GM23338 (cell line): Measurements from ENCODE around the gene ZFYVE27. TPM values are rescaled to one million over a fixed set of nuclear protein-coding genes. Genes with fewer than 3 reads are reported as not detected.

Source experiments
- ATAC-seq: fragments of 200-7000 bp; cut with Tn5 transposase; 3 replicates; pipeline ENCODE4 v1.9.1; 2020
- DNase-seq: peaks from one replicate; pipeline ENCODE4 v3.0.0-alpha.2; 2015; ENCODE audit warnings: low spot score
- H2AFZ ChIP-seq: fragments of 200-600 bp; sonication (generic); 2 replicates; pipeline ENCODE4 v1.8.0; 2016; ENCODE audit warnings: antibody characterized with exemption, mild to moderate bottlenecking, moderate library complexity
- H3F3A ChIP-seq: fragments of 200-600 bp; sonication (generic); replicated peaks from 2 replicates; pipeline ENCODE4 v1.8.0; 2017; ENCODE audit warnings: antibody characterized with exemption, mixed run types, low read depth
- H3K27ac ChIP-seq: fragments of 200-600 bp; sonication (generic); 2 replicates; pipeline ENCODE4 v1.6.1; 2016; ENCODE audit warnings: low read depth
- H3K27me3 ChIP-seq: fragments of 200-600 bp; sonication (generic); 2 replicates; pipeline ENCODE4 v1.8.0; 2016; ENCODE audit warnings: mild to moderate bottlenecking, mixed run types, moderate library complexity; ENCODE audit not compliant: insufficient read depth
- H3K36me3 ChIP-seq: fragments of 200-600 bp; sonication (generic); 2 replicates; pipeline ENCODE4 v1.8.0; 2016; ENCODE audit warnings: mild to moderate bottlenecking; ENCODE audit not compliant: insufficient read depth
- H3K4me1 ChIP-seq: fragments of 200-600 bp; sonication (generic); 2 replicates; pipeline ENCODE4 v1.8.0; 2016; ENCODE audit warnings: mild to moderate bottlenecking, moderate library complexity; ENCODE audit not compliant: insufficient read depth
- H3K4me2 ChIP-seq: fragments of 200-600 bp; sonication (generic); 2 replicates; pipeline ENCODE4 v1.7.1; 2017; ENCODE audit warnings: mixed run types
- H3K4me3 ChIP-seq: fragments of 200-600 bp; sonication (generic); 2 replicates; pipeline ENCODE4 v1.6.1; 2016; ENCODE audit warnings: mixed run types
- H3K79me2 ChIP-seq: fragments of 200-600 bp; sonication (generic); replicated peaks from 2 replicates; pipeline ENCODE4 v1.8.0; 2017; ENCODE audit warnings: mild to moderate bottlenecking; ENCODE audit not compliant: insufficient read depth
- H3K9me2 ChIP-seq: fragments of 200-600 bp; sonication (generic); 2 replicates; pipeline ENCODE4 v1.8.0; 2017; ENCODE audit not compliant: insufficient read depth
- H4K20me1 ChIP-seq: fragments of 200-600 bp; sonication (generic); replicated peaks from 2 replicates; pipeline ENCODE4 v1.8.0; 2017; ENCODE audit warnings: mild to moderate bottlenecking; ENCODE audit not compliant: insufficient read depth
- H3K27ac Mint-ChIP-seq: 2 replicates; pipeline ENCODE4 v1.8.0; 2020; ENCODE audit warnings: inconsistent platforms, mild to moderate bottlenecking, moderate library complexity, mixed read lengths
- H3K27me3 Mint-ChIP-seq: 3 replicates; pipeline ENCODE4 v1.8.0; 2022; ENCODE audit warnings: low read depth, mild to moderate bottlenecking, moderate library complexity, mixed read lengths, inconsistent platforms; ENCODE audit not compliant: insufficient read depth, poor library complexity
- H3K36me3 Mint-ChIP-seq: 3 replicates; pipeline ENCODE4 v1.8.0; 2021; ENCODE audit warnings: low read depth, mild to moderate bottlenecking, inconsistent platforms, moderate library complexity, mixed read lengths
- H3K4me1 Mint-ChIP-seq: 3 replicates; pipeline ENCODE4 v1.8.0; 2020; ENCODE audit warnings: mild to moderate bottlenecking, inconsistent platforms, mixed read lengths
- H3K4me3 Mint-ChIP-seq: 3 replicates; pipeline ENCODE4 v1.8.0; 2021; ENCODE audit warnings: moderate library complexity, mild to moderate bottlenecking, inconsistent platforms, mixed read lengths
- H3K9me3 Mint-ChIP-seq: 3 replicates; pipeline ENCODE4 v1.8.0; 2020; ENCODE audit warnings: moderate library complexity, mild to moderate bottlenecking, inconsistent platforms, mixed read lengths
- CREB1 ChIP-seq: fragments of 250-450 bp; sonication (Bioruptor Pico); IDR thresholded peaks from 2 replicates; pipeline ENCODE4 v1.5.0; 2020; ENCODE audit warnings: low read depth, mild to moderate bottlenecking, moderate library complexity
- EZH2 ChIP-seq: fragments of 200-600 bp; sonication (generic); IDR thresholded peaks from one replicate; pipeline ENCODE4 v1.8.0; 2017; ENCODE audit warnings: antibody characterized with exemption, mild to moderate bottlenecking, low read depth; ENCODE audit not compliant: unreplicated experiment
- EZH2phosphoT487 ChIP-seq: fragments of 200-600 bp; sonication (generic); IDR thresholded peaks from one replicate; pipeline ENCODE4 v1.8.1; 2018; ENCODE audit warnings: antibody characterized with exemption; ENCODE audit not compliant: unreplicated experiment
- JUNB ChIP-seq: IDR thresholded peaks from one replicate; pipeline ENCODE4 v1.6.1; 2016; ENCODE audit warnings: antibody characterized with exemption; ENCODE audit not compliant: unreplicated experiment
- NANOG ChIP-seq: IDR thresholded peaks from 2 replicates; pipeline ENCODE4 v1.6.1; 2016; ENCODE audit warnings: antibody characterized with exemption, borderline replicate concordance
- POLR2AphosphoS5 ChIP-seq: IDR thresholded peaks from 2 replicates; pipeline ENCODE4 v1.6.1; 2016; ENCODE audit warnings: antibody characterized with exemption, low read depth
- STAT1 ChIP-seq: IDR thresholded peaks from one replicate; pipeline ENCODE4 v1.6.1; 2016; ENCODE audit warnings: antibody characterized with exemption; ENCODE audit not compliant: unreplicated experiment
- ZNF114 ChIP-seq: fragments of 250-450 bp; sonication (Bioruptor Pico); IDR thresholded peaks from 2 replicates; pipeline ENCODE4 v1.5.0; 2020; ENCODE audit warnings: mild to moderate bottlenecking, moderate library complexity
- ZNF331 ChIP-seq: fragments of 250-450 bp; sonication (Bioruptor Pico); IDR thresholded peaks from 2 replicates; pipeline ENCODE4 v1.5.0; 2020; ENCODE audit warnings: low read depth, mild to moderate bottlenecking, moderate library complexity
- polyA plus RNA-seq: library from polyadenylated mRNA; unstranded; fragments of >200 nt; fragmentation: Nextera tagmentation; extraction: Ambion mirVana; gene quantifications from 2 replicates; pipeline ENCODE4 v1.2.1, GENCODE V29; 2016
- total RNA-seq: library from RNA; depleted of rRNA; stranded (reverse); fragments of >200 nt; shearing (Covaris generic); gene quantifications from 2 replicates; pipeline ENCODE4 v1.2.3, GENCODE V29; 2014
- TF ChIP-seq, protein P1 (sequence below): IDR thresholded peaks from 2 replicates; pipeline ENCODE4 v1.6.1; 2016; ENCODE audit warnings: antibody characterized with exemption
- TF ChIP-seq, protein P2 (sequence below), 2 experiments: fragments of 200-600 bp in 1 of 2; sonication (generic) in 1 of 2; conservative IDR thresholded peaks; 2 replicates each; pipeline versions ENCODE4 v1.5.1 to v1.6.1; 2016 to 2017; ENCODE audit warnings: antibody characterized with exemption in 2 of 2, low read depth in 2 of 2, mild to moderate bottlenecking in 2 of 2, moderate library complexity in 1 of 2
- TF ChIP-seq, protein P3 (sequence below): fragments of 250-450 bp; sonication (Bioruptor Pico); IDR thresholded peaks from 2 replicates; pipeline ENCODE4 v1.5.0; 2020; ENCODE audit warnings: mild to moderate bottlenecking, moderate library complexity
- TF ChIP-seq, protein P4 (sequence below): IDR thresholded peaks from one replicate; pipeline ENCODE4 v1.6.1; 2018; ENCODE audit warnings: antibody characterized with exemption; ENCODE audit not compliant: unreplicated experiment

Gene ZFYVE27
- total and polyA plus RNA-seq, 2 experiments from 2014 or later = 15.0 to 25.8 TPM

DNA sequence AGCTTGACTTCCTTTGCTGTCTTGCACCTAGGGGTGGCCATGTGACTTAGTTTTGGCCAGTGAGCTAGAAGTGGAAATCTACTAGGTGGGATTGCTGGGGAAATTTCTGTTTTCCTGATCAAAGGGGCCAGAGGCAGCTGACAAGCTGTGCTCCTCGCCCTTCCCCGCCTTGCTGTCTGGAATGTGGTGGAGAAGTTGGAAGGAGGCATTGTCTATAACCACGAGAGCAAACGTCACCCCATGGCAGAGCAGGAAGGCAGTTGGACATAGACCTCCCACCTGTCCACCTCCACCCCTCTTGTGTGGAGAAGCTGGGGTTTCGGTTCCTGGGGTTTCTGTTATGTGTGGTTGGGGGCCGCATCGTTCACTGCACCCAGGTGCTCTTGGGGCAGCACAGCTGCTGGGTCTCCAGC, 27.6 kb downstream of the ZFYVE27 start:
- H3K36me3 ChIP-seq = peaks cover 4% of the 10 kb centered on the region; the same call in 1 of the 2 replicates
- H3K4me3 Mint-ChIP-seq = no peak overlapping the region
- peaks cover 7% of the 10 kb centered on the region; the same call in 1 of the 2 replicates for H3K4me1 ChIP-seq
- no peak overlapping the region for H3K4me3 ChIP-seq
- no peak overlapping the region for H3K27ac Mint-ChIP-seq
- no peaks in the 10 kb centered on the region for H3K79me2 ChIP-seq
- peaks cover 29% of the 10 kb centered on the region for H3K4me1 Mint-ChIP-seq
- H3K27ac ChIP-seq = no peak overlapping the region
- ATAC-seq (no peak), DNase-seq (no peak)
- H3K9me3 Mint-ChIP-seq = no peaks in the 10 kb centered on the region
- peaks cover 9% of the 10 kb centered on the region for H3K27me3 ChIP-seq
- H3K9me2 ChIP-seq = no peaks in the 10 kb centered on the region
- H3K4me2 ChIP-seq = no peak overlapping the region
- no peaks in the 10 kb centered on the region for H4K20me1 ChIP-seq
- H3K27me3 Mint-ChIP-seq = peaks cover 29% of the 10 kb centered on the region
- peaks cover 21% of the 10 kb centered on the region for H3K36me3 Mint-ChIP-seq
- TF ChIP-seq, protein P1, sequence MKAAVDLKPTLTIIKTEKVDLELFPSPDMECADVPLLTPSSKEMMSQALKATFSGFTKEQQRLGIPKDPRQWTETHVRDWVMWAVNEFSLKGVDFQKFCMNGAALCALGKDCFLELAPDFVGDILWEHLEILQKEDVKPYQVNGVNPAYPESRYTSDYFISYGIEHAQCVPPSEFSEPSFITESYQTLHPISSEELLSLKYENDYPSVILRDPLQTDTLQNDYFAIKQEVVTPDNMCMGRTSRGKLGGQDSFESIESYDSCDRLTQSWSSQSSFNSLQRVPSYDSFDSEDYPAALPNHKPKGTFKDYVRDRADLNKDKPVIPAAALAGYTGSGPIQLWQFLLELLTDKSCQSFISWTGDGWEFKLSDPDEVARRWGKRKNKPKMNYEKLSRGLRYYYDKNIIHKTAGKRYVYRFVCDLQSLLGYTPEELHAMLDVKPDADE = no peak
- TF ChIP-seq, protein P2, sequence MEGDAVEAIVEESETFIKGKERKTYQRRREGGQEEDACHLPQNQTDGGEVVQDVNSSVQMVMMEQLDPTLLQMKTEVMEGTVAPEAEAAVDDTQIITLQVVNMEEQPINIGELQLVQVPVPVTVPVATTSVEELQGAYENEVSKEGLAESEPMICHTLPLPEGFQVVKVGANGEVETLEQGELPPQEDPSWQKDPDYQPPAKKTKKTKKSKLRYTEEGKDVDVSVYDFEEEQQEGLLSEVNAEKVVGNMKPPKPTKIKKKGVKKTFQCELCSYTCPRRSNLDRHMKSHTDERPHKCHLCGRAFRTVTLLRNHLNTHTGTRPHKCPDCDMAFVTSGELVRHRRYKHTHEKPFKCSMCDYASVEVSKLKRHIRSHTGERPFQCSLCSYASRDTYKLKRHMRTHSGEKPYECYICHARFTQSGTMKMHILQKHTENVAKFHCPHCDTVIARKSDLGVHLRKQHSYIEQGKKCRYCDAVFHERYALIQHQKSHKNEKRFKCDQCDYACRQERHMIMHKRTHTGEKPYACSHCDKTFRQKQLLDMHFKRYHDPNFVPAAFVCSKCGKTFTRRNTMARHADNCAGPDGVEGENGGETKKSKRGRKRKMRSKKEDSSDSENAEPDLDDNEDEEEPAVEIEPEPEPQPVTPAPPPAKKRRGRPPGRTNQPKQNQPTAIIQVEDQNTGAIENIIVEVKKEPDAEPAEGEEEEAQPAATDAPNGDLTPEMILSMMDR (conservative IDR thresholded peaks at IDR 0.05; ENCODE audit: low read depth in 2 of 2) = no peak
- TF ChIP-seq, protein P3, sequence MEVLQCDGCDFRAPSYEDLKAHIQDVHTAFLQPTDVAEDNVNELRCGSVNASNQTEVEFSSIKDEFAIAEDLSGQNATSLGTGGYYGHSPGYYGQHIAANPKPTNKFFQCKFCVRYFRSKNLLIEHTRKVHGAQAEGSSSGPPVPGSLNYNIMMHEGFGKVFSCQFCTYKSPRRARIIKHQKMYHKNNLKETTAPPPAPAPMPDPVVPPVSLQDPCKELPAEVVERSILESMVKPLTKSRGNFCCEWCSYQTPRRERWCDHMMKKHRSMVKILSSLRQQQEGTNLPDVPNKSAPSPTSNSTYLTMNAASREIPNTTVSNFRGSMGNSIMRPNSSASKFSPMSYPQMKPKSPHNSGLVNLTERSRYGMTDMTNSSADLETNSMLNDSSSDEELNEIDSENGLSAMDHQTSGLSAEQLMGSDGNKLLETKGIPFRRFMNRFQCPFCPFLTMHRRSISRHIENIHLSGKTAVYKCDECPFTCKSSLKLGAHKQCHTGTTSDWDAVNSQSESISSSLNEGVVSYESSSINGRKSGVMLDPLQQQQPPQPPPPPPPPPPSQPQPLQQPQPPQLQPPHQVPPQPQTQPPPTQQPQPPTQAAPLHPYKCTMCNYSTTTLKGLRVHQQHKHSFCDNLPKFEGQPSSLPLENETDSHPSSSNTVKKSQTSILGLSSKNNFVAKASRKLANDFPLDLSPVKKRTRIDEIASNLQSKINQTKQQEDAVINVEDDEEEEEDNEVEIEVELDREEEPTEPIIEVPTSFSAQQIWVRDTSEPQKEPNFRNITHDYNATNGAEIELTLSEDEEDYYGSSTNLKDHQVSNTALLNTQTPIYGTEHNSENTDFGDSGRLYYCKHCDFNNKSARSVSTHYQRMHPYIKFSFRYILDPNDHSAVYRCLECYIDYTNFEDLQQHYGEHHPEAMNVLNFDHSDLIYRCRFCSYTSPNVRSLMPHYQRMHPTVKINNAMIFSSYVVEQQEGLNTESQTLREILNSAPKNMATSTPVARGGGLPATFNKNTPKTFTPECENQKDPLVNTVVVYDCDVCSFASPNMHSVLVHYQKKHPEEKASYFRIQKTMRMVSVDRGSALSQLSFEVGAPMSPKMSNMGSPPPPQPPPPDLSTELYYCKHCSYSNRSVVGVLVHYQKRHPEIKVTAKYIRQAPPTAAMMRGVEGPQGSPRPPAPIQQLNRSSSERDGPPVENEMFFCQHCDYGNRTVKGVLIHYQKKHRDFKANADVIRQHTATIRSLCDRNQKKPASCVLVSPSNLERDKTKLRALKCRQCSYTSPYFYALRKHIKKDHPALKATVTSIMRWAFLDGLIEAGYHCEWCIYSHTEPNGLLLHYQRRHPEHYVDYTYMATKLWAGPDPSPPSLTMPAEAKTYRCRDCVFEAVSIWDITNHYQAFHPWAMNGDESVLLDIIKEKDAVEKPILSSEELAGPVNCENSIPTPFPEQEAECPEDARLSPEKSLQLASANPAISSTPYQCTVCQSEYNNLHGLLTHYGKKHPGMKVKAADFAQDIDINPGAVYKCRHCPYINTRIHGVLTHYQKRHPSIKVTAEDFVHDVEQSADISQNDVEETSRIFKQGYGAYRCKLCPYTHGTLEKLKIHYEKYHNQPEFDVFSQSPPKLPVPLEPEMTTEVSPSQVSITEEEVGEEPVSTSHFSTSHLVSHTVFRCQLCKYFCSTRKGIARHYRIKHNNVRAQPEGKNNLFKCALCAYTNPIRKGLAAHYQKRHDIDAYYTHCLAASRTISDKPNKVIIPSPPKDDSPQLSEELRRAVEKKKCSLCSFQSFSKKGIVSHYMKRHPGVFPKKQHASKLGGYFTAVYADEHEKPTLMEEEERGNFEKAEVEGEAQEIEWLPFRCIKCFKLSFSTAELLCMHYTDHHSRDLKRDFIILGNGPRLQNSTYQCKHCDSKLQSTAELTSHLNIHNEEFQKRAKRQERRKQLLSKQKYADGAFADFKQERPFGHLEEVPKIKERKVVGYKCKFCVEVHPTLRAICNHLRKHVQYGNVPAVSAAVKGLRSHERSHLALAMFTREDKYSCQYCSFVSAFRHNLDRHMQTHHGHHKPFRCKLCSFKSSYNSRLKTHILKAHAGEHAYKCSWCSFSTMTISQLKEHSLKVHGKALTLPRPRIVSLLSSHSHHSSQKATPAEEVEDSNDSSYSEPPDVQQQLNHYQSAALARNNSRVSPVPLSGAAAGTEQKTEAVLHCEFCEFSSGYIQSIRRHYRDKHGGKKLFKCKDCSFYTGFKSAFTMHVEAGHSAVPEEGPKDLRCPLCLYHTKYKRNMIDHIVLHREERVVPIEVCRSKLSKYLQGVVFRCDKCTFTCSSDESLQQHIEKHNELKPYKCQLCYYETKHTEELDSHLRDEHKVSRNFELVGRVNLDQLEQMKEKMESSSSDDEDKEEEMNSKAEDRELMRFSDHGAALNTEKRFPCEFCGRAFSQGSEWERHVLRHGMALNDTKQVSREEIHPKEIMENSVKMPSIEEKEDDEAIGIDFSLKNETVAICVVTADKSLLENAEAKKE = no peak
- TF ChIP-seq POLR2AphosphoS5 (no peak), ZNF114 (CRISPR knock-in tag) (no peak), EZH2 (no peak), NANOG (no peak), STAT1 (no peak), JUNB (no peak), EZH2phosphoT487 (no peak), ZNF331 (CRISPR knock-in tag) (no peak), CREB1 (CRISPR knock-in tag) (no peak)
- TF ChIP-seq, protein P4, sequence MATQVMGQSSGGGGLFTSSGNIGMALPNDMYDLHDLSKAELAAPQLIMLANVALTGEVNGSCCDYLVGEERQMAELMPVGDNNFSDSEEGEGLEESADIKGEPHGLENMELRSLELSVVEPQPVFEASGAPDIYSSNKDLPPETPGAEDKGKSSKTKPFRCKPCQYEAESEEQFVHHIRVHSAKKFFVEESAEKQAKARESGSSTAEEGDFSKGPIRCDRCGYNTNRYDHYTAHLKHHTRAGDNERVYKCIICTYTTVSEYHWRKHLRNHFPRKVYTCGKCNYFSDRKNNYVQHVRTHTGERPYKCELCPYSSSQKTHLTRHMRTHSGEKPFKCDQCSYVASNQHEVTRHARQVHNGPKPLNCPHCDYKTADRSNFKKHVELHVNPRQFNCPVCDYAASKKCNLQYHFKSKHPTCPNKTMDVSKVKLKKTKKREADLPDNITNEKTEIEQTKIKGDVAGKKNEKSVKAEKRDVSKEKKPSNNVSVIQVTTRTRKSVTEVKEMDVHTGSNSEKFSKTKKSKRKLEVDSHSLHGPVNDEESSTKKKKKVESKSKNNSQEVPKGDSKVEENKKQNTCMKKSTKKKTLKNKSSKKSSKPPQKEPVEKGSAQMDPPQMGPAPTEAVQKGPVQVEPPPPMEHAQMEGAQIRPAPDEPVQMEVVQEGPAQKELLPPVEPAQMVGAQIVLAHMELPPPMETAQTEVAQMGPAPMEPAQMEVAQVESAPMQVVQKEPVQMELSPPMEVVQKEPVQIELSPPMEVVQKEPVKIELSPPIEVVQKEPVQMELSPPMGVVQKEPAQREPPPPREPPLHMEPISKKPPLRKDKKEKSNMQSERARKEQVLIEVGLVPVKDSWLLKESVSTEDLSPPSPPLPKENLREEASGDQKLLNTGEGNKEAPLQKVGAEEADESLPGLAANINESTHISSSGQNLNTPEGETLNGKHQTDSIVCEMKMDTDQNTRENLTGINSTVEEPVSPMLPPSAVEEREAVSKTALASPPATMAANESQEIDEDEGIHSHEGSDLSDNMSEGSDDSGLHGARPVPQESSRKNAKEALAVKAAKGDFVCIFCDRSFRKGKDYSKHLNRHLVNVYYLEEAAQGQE = no peak
- H3F3A ChIP-seq = no peaks in the 10 kb centered on the region
- H2AFZ ChIP-seq = no peak overlapping the region
